ENCODE results near the gene TLE2.

- TF ChIP-seq FOSL1 (IDR thresholded peaks at IDR 0.05; ENCODE audit: low read depth) (no peak), CTCF (IDR thresholded peaks at IDR 0.05 in 2 of 3, conservative IDR thresholded peaks at IDR 0.05 in 1 of 3; ENCODE audit: borderline replicate concordance in 1 of 3, insufficient read depth in 1 of 3, low read depth in 2 of 3, low read length in 2 of 3) (no peak)
These were observed 29.1 kb upstream of the TLE2 start for GRCh38 chr19:3058009-3058820.

Data from HCT116 (cell line).